Lung (tissue), 12 donors: ENCODE results near the gene TMEM167B. TPM values are rescaled to one million over a fixed set of nuclear protein-coding genes. Genes with fewer than 3 reads are reported as not detected.

Experiments
- ATAC-seq: fragments of 200-7000 bp; cut with Tn5 transposase; one replicate; pipeline ENCODE4 v1.9.1; 2020; ENCODE audit warnings: moderate number of reproducible peaks; ENCODE audit not compliant: insufficient read depth, low FRiP score
- DNase-seq, 3 donors: peaks; one replicate each; pipeline ENCODE4 v3.0.0-alpha.2; 2013 to 2017
- H3K27ac ChIP-seq, 2 donors: one replicate each; pipeline ENCODE4 v1.5.1; 2013; ENCODE audit warnings: mild to moderate bottlenecking in 2 of 2, moderate library complexity in 2 of 2, control low read depth in 1 of 2, inconsistent platforms in 1 of 2, low read depth in 1 of 2, low read length in 1 of 2
- H3K27me3 ChIP-seq, 3 donors: one replicate each; pipeline ENCODE4 v1.5.1; 2013; ENCODE audit warnings: low read length in 2 of 3; ENCODE audit not compliant: control insufficient read depth in 3 of 3, insufficient read depth in 3 of 3
- H3K36me3 ChIP-seq, 4 donors: one replicate each; pipeline ENCODE4 v1.5.1; 2013; ENCODE audit warnings: low read length in 4 of 4, mild to moderate bottlenecking in 1 of 4, moderate library complexity in 1 of 4; ENCODE audit not compliant: control insufficient read depth in 4 of 4, insufficient read depth in 4 of 4
- H3K4me1 ChIP-seq, 5 donors: one replicate each; pipeline ENCODE4 v1.5.1; 2013; ENCODE audit warnings: low read length in 5 of 5, mild to moderate bottlenecking in 2 of 5, moderate library complexity in 1 of 5; ENCODE audit not compliant: control insufficient read depth in 5 of 5, insufficient read depth in 5 of 5
- H3K4me3 ChIP-seq: one replicate; pipeline ENCODE4 v1.5.1; 2013; ENCODE audit warnings: mild to moderate bottlenecking, control low read depth, moderate library complexity
- H3K9ac ChIP-seq, 2 donors: one replicate each; pipeline ENCODE4 v1.5.1; 2013; ENCODE audit warnings: low read length in 2 of 2, control low read depth in 1 of 2; ENCODE audit not compliant: insufficient read depth in 1 of 2
- H3K9me3 ChIP-seq, 4 donors: one replicate each; pipeline ENCODE4 v1.5.1; 2013; ENCODE audit warnings: low read length in 3 of 4, mild to moderate bottlenecking in 1 of 4, moderate library complexity in 1 of 4; ENCODE audit not compliant: control insufficient read depth in 4 of 4, insufficient read depth in 3 of 4
- CTCF ChIP-seq: IDR thresholded peaks from 2 replicates; pipeline ENCODE4 v1.5.1; 2012; ENCODE audit warnings: mild to moderate bottlenecking; ENCODE audit errors: control extremely low read depth, extremely low read depth
- WGBS, 2 donors: extraction: QIAGEN DNeasy Blood & Tissue Kit; methylation state at CpG; one replicate each; pipeline ENCODE4 v1.1.7; 2013; 5-methylcytosine and 5-hydroxymethylcytosine counted together
- polyA plus RNA-seq, 2 donors: library from polyadenylated mRNA; stranded (reverse); fragments of 200-250 nt; gene quantifications; one replicate each; pipeline ENCODE4 v1.2.1, GENCODE V29; 2013
- total RNA-seq, 2 donors: library from RNA; depleted of rRNA in 1 of 2; stranded (reverse); fragments of >200 nt in 1 of 2; gene quantifications; one replicate each; pipeline ENCODE4 v1.2.1, GENCODE V29; 2014 to 2021
- donor health status: control.
- donor health status: control.
- donor health status: Bipolar disorder and iron deficiency.
- donor health status: healthy.
- donor health status: DM: yes; HTN: yes; CAD: no.

TMEM167B gene
- total and polyA plus RNA-seq, 4 donors: 22.5 to 44.6 (median 35.6) TPM

GRCh38 chr1:109105881-109106280 is 15.3 kb downstream of the TMEM167B start:
- Histone ChIP-seq H3K27me3 (peaks cover 0 to 4% (median 0%) of the 10 kb centered on the region in 3 donors), H3K9me3 (no peaks in the 10 kb centered on the region), H3K4me3 (no peak overlapping the region), H3K36me3 (no peaks in the 10 kb centered on the region), H3K27ac (no peak overlapping the region), H3K4me1 (no peaks in the 10 kb centered on the region), H3K9ac (no peak overlapping the region)
- DNase-seq (no peak), ATAC-seq (no peak)
- 72 to 80% methylated on average over 4 of the region's 4 CpGs for WGBS, 2 donors
- TF ChIP-seq CTCF: no peak

- 85% methylated on average over 7 of the region's 7 CpGs for WGBS, 2 donors
Measured at GRCh38 chr1:109107785-109108184, 17.2 kb downstream of the TMEM167B start.

GRCh38 chr1:109109906-109110305 is 19.3 kb downstream of the TMEM167B start:
- no peak overlapping the region for H3K9ac ChIP-seq
- ATAC-seq: no peak
- no peak for DNase-seq
- H3K4me3 ChIP-seq: no peak overlapping the region
- H3K27ac ChIP-seq: no peak overlapping the region
- H3K9me3 ChIP-seq: no peaks in the 10 kb centered on the region
- peaks cover 0 to 31% (median 22%) of the 10 kb centered on the region in 3 donors for H3K27me3 ChIP-seq
- no peaks in the 10 kb centered on the region for H3K36me3 ChIP-seq
- H3K4me1 ChIP-seq: peaks cover 0 to 21% (median 2%) of the 10 kb centered on the region in 5 donors
- no peak for TF ChIP-seq CTCF
- 61 to 82% methylated on average over 3 of the region's 3 CpGs for WGBS, 2 donors

More at GRCh38 chr1:109107785-109108184, 17.2 kb downstream of the TMEM167B start:
- H3K36me3 ChIP-seq: no peaks in the 10 kb centered on the region
- no peak overlapping the region for H3K4me3 ChIP-seq
- peaks cover 0 to 7% (median 2%) of the 10 kb centered on the region in 5 donors for H3K4me1 ChIP-seq
- DNase-seq (no peak), ATAC-seq (no peak)
- TF ChIP-seq CTCF: no peak
- H3K9ac ChIP-seq: no peak overlapping the region
- peaks cover 0 to 11% (median 8%) of the 10 kb centered on the region in 3 donors for H3K27me3 ChIP-seq
- H3K9me3 ChIP-seq: no peaks in the 10 kb centered on the region
- no peak overlapping the region for H3K27ac ChIP-seq
